Liver (tissue), 9 donors: Measurements from ENCODE around the gene ZDHHC9. TPM values are rescaled to one million over a fixed set of nuclear protein-coding genes. Genes with fewer than 3 reads are reported as not detected.

Experiments used
- DNase-seq: peaks from one replicate; pipeline ENCODE4 v3.0.0-alpha.2; 2017; ENCODE audit warnings: low spot score
- H3K27ac ChIP-seq, 2 donors: one replicate each; pipeline ENCODE4 v1.7.0; 2013; ENCODE audit warnings: inconsistent platforms in 2 of 2, low read length in 2 of 2, control low read depth in 1 of 2, low read depth in 1 of 2, mild to moderate bottlenecking in 1 of 2
- H3K27me3 ChIP-seq, 4 donors: one replicate each; pipeline versions ENCODE4 v1.6.1 to v1.7.0; 2013; ENCODE audit warnings: low read length in 3 of 4, inconsistent platforms in 1 of 4, mild to moderate bottlenecking in 1 of 4, moderate library complexity in 1 of 4; ENCODE audit not compliant: control insufficient read depth in 4 of 4, insufficient read depth in 4 of 4
- H3K36me3 ChIP-seq, 4 donors: one replicate each; pipeline versions ENCODE4 v1.6.1 to v1.7.0; 2013; ENCODE audit warnings: low read length in 3 of 4, mild to moderate bottlenecking in 3 of 4, low read depth in 1 of 4, moderate library complexity in 1 of 4; ENCODE audit not compliant: control insufficient read depth in 4 of 4, insufficient read depth in 3 of 4
- H3K4me1 ChIP-seq, 4 donors: one replicate each; pipeline versions ENCODE4 v1.6.1 to v1.7.0; 2013; ENCODE audit warnings: low read length in 3 of 4, mild to moderate bottlenecking in 3 of 4, moderate library complexity in 1 of 4; ENCODE audit not compliant: control insufficient read depth in 4 of 4, insufficient read depth in 4 of 4
- H3K4me3 ChIP-seq, 3 donors: one replicate each; pipeline versions ENCODE4 v1.6.1 to v1.7.0; 2013; ENCODE audit warnings: low read length in 3 of 3, control low read depth in 1 of 3, low read depth in 1 of 3, mild to moderate bottlenecking in 1 of 3
- H3K9ac ChIP-seq, 2 donors: one replicate each; pipeline ENCODE4 v1.7.0; 2013; ENCODE audit warnings: low read length in 2 of 2, mild to moderate bottlenecking in 2 of 2, moderate library complexity in 2 of 2, control low read depth in 1 of 2, low read depth in 1 of 2
- H3K9me3 ChIP-seq, 4 donors: one replicate each; pipeline versions ENCODE4 v1.6.1 to v1.7.0; 2013; ENCODE audit warnings: low read length in 3 of 4; ENCODE audit not compliant: control insufficient read depth in 4 of 4
- EGR1 ChIP-seq, 2 donors: IDR thresholded peaks; 2 replicates each; pipeline ENCODE4 v1.6.1; 2016 to 2018; ENCODE audit warnings: antibody characterized with exemption in 2 of 2, low read depth in 2 of 2
- FOXA1 ChIP-seq: IDR thresholded peaks from 2 replicates; pipeline ENCODE4 v1.6.1; 2016; ENCODE audit warnings: antibody characterized with exemption
- FOXA2 ChIP-seq: IDR thresholded peaks from 2 replicates; pipeline ENCODE4 v1.6.1; 2016; ENCODE audit warnings: antibody characterized with exemption
- GABPA ChIP-seq, 2 donors: IDR thresholded peaks in 1 of 2; conservative IDR thresholded peaks in 1 of 2; 2 replicates each; pipeline ENCODE4 v1.6.1; 2016; ENCODE audit warnings: antibody characterized with exemption in 2 of 2, mild to moderate bottlenecking in 1 of 2, moderate library complexity in 1 of 2
- HNF4A ChIP-seq, 2 donors: conservative IDR thresholded peaks; 2 replicates each; pipeline ENCODE4 v1.6.1; 2016; ENCODE audit warnings: antibody characterized with exemption in 2 of 2, mild to moderate bottlenecking in 2 of 2
- HNF4G ChIP-seq: IDR thresholded peaks from 2 replicates; pipeline ENCODE4 v1.6.1; 2016; ENCODE audit warnings: antibody characterized with exemption
- JUND ChIP-seq, 2 donors: IDR thresholded peaks; 2 replicates each; pipeline ENCODE4 v1.6.1; 2016; ENCODE audit warnings: antibody characterized with exemption in 2 of 2
- NR2F2 ChIP-seq: IDR thresholded peaks from 2 replicates; pipeline ENCODE4 v1.6.1; 2016; ENCODE audit warnings: antibody characterized with exemption
- RAD21 ChIP-seq, 2 donors: IDR thresholded peaks; 2 replicates each; pipeline ENCODE4 v1.6.1; 2016; ENCODE audit warnings: antibody characterized with exemption in 2 of 2, mild to moderate bottlenecking in 2 of 2
- RXRA ChIP-seq, 2 donors: IDR thresholded peaks; 2 replicates each; pipeline ENCODE4 v1.6.1; 2017 to 2018; ENCODE audit warnings: antibody characterized with exemption in 2 of 2, mild to moderate bottlenecking in 1 of 2
- SP1 ChIP-seq: IDR thresholded peaks from 2 replicates; pipeline ENCODE4 v1.6.1; 2018; ENCODE audit warnings: antibody characterized with exemption, mild to moderate bottlenecking
- TAF1 ChIP-seq: conservative IDR thresholded peaks from 2 replicates; pipeline ENCODE4 v1.6.1; 2016; ENCODE audit warnings: antibody characterized with exemption, mild to moderate bottlenecking
- YY1 ChIP-seq: IDR thresholded peaks from 2 replicates; pipeline ENCODE4 v1.6.1; 2016; ENCODE audit warnings: antibody characterized with exemption, mild to moderate bottlenecking
- WGBS: extraction: QIAGEN DNeasy Blood & Tissue Kit; methylation state at CpG from one replicate; pipeline ENCODE4 v1.1.7; 2013; 5-methylcytosine and 5-hydroxymethylcytosine counted together
- polyA plus RNA-seq, 2 donors: library from polyadenylated mRNA; stranded (reverse) in 1 of 2; unstranded in 1 of 2; fragments of 200-250 nt in 1 of 2; fragments of >200 nt in 1 of 2; fragmentation: Nextera tagmentation in 1 of 2; extraction: Ambion mirVana in 1 of 2; gene quantifications; one replicate each; pipeline versions ENCODE4 v1.2.1 to v1.2.3, GENCODE V29; 2013 to 2015
- total RNA-seq, 2 donors: library from RNA; depleted of rRNA; stranded (reverse); fragments of >200 nt; gene quantifications; one replicate each; pipeline ENCODE4 v1.2.3, GENCODE V29; 2014
- TF ChIP-seq, protein P1 (sequence below): IDR thresholded peaks from 2 replicates; pipeline ENCODE4 v1.6.1; 2016; ENCODE audit warnings: antibody characterized with exemption
- TF ChIP-seq, protein P2 (sequence below): IDR thresholded peaks from 2 replicates; pipeline ENCODE4 v1.6.1; 2016; ENCODE audit warnings: antibody characterized with exemption
- TF ChIP-seq, protein P3 (sequence below): IDR thresholded peaks from 2 replicates; pipeline ENCODE4 v1.6.1; 2016; ENCODE audit warnings: antibody characterized with exemption, mild to moderate bottlenecking
- TF ChIP-seq, protein P4 (sequence below): fragments of 150-350 bp; IDR thresholded peaks from 2 replicates; pipeline ENCODE4 v1.5.1; 2017; ENCODE audit warnings: improper control_type of control experiment, low read depth, low read length; ENCODE audit not compliant: missing input control
- TF ChIP-seq, protein P5 (sequence below): IDR thresholded peaks from 2 replicates; pipeline ENCODE4 v1.6.1; 2016; ENCODE audit warnings: antibody characterized with exemption
- donor health status: healthy.
- donor health status: healthy.
- donor health status: healthy.
- donor health status: healthy.
- donor health status: healthy.

The ZDHHC9 gene
- total and polyA plus RNA-seq, 4 donors, result 10.2 to 26.8 (median 24.3) TPM

DNA sequence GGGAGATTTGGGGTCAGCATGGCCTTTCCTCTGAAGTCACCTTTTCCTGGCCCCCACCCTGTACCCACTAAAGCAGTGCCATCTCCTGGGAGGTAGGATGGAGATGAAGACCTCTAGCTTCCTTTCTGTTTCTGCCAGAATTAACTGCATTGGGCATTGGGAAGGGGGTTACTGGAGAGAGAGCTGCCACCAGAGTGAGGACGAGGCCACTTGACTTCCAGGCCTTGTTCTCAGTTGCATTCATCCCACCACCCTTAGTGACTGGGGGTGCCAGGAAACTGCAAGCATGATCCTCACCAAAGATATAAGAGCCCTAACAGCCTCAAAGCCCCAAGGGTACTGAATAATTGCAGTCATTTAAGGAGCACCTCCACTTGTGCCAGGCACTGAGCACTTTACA is 48.1 kb downstream of the ZDHHC9 start:
- no peaks in the 10 kb centered on the region for H3K27me3 ChIP-seq
- H3K9me3 ChIP-seq, result no peaks in the 10 kb centered on the region
- no peak for DNase-seq
- no peaks in the 10 kb centered on the region for H3K4me1 ChIP-seq
- H3K9ac ChIP-seq, result no peak overlapping the region
- H3K27ac ChIP-seq, result no peak overlapping the region
- no peak overlapping the region for H3K4me3 ChIP-seq
- peaks cover 0 to 2% (median 0%) of the 10 kb centered on the region in 4 donors for H3K36me3 ChIP-seq
- 84% methylated on average over 1 of the region's 1 CpG for WGBS
- TF ChIP-seq SP1 (no peak), RAD21 (IDR thresholded peaks at IDR 0.05) (no peak), JUND (IDR thresholded peaks at IDR 0.05) (no peak), GABPA (IDR thresholded peaks at IDR 0.05 in 1 of 2, conservative IDR thresholded peaks at IDR 0.05 in 1 of 2) (no peak), FOXA1 (no peak), NR2F2 (no peak), RXRA (IDR thresholded peaks at IDR 0.05) (no peak), TAF1 (no peak), EGR1 (IDR thresholded peaks at IDR 0.05; ENCODE audit: low read depth in 2 of 2) (no peak), HNF4G (no peak), YY1 (no peak), HNF4A (conservative IDR thresholded peaks at IDR 0.05) (no peak), FOXA2 (no peak)
- TF ChIP-seq, protein P1, sequence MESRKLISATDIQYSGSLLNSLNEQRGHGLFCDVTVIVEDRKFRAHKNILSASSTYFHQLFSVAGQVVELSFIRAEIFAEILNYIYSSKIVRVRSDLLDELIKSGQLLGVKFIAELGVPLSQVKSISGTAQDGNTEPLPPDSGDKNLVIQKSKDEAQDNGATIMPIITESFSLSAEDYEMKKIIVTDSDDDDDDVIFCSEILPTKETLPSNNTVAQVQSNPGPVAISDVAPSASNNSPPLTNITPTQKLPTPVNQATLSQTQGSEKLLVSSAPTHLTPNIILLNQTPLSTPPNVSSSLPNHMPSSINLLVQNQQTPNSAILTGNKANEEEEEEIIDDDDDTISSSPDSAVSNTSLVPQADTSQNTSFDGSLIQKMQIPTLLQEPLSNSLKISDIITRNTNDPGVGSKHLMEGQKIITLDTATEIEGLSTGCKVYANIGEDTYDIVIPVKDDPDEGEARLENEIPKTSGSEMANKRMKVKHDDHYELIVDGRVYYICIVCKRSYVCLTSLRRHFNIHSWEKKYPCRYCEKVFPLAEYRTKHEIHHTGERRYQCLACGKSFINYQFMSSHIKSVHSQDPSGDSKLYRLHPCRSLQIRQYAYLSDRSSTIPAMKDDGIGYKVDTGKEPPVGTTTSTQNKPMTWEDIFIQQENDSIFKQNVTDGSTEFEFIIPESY, result no peak
- TF ChIP-seq, protein P2, sequence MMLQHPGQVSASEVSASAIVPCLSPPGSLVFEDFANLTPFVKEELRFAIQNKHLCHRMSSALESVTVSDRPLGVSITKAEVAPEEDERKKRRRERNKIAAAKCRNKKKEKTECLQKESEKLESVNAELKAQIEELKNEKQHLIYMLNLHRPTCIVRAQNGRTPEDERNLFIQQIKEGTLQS, result no peak
- TF ChIP-seq, protein P3, sequence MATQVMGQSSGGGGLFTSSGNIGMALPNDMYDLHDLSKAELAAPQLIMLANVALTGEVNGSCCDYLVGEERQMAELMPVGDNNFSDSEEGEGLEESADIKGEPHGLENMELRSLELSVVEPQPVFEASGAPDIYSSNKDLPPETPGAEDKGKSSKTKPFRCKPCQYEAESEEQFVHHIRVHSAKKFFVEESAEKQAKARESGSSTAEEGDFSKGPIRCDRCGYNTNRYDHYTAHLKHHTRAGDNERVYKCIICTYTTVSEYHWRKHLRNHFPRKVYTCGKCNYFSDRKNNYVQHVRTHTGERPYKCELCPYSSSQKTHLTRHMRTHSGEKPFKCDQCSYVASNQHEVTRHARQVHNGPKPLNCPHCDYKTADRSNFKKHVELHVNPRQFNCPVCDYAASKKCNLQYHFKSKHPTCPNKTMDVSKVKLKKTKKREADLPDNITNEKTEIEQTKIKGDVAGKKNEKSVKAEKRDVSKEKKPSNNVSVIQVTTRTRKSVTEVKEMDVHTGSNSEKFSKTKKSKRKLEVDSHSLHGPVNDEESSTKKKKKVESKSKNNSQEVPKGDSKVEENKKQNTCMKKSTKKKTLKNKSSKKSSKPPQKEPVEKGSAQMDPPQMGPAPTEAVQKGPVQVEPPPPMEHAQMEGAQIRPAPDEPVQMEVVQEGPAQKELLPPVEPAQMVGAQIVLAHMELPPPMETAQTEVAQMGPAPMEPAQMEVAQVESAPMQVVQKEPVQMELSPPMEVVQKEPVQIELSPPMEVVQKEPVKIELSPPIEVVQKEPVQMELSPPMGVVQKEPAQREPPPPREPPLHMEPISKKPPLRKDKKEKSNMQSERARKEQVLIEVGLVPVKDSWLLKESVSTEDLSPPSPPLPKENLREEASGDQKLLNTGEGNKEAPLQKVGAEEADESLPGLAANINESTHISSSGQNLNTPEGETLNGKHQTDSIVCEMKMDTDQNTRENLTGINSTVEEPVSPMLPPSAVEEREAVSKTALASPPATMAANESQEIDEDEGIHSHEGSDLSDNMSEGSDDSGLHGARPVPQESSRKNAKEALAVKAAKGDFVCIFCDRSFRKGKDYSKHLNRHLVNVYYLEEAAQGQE, result no peak
- TF ChIP-seq, protein P4, sequence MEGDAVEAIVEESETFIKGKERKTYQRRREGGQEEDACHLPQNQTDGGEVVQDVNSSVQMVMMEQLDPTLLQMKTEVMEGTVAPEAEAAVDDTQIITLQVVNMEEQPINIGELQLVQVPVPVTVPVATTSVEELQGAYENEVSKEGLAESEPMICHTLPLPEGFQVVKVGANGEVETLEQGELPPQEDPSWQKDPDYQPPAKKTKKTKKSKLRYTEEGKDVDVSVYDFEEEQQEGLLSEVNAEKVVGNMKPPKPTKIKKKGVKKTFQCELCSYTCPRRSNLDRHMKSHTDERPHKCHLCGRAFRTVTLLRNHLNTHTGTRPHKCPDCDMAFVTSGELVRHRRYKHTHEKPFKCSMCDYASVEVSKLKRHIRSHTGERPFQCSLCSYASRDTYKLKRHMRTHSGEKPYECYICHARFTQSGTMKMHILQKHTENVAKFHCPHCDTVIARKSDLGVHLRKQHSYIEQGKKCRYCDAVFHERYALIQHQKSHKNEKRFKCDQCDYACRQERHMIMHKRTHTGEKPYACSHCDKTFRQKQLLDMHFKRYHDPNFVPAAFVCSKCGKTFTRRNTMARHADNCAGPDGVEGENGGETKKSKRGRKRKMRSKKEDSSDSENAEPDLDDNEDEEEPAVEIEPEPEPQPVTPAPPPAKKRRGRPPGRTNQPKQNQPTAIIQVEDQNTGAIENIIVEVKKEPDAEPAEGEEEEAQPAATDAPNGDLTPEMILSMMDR, result no peak
- TF ChIP-seq, protein P5, sequence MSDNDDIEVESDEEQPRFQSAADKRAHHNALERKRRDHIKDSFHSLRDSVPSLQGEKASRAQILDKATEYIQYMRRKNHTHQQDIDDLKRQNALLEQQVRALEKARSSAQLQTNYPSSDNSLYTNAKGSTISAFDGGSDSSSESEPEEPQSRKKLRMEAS, result no peak
